Neutrophil (primary cell): ENCODE measurements around the gene CNTN6.

ENCODE experiments used
- H3K27ac ChIP-seq: fragments of 200-600 bp; sonication (generic); 2 replicates; pipeline ENCODE4 v1.5.1; 2016; ENCODE audit warnings: mild to moderate bottlenecking, moderate library complexity
- H3K27me3 ChIP-seq: fragments of 200-600 bp; sonication (generic); 2 replicates; pipeline ENCODE4 v1.6.0; 2016; ENCODE audit warnings: mild to moderate bottlenecking
- H3K36me3 ChIP-seq: fragments of 200-600 bp; sonication (generic); 2 replicates; pipeline ENCODE4 v1.5.1; 2017
- H3K4me1 ChIP-seq, 2 experiments: fragments of 200-600 bp in 1 of 2; sonication (generic) in 1 of 2; 1 replicate in 1 of 2; 2 replicates in 1 of 2; pipeline versions ENCODE4 v1.5.1 to v1.6.1; 2013 to 2016; ENCODE audit warnings: low read depth in 1 of 2, low read length in 1 of 2, mild to moderate bottlenecking in 1 of 2, moderate library complexity in 1 of 2; ENCODE audit not compliant: control insufficient read depth in 1 of 2, insufficient read depth in 1 of 2
- H3K4me3 ChIP-seq, 2 experiments: fragments of 200-600 bp in 1 of 2; sonication (generic) in 1 of 2; 1 replicate in 1 of 2; 2 replicates in 1 of 2; pipeline ENCODE4 v1.5.1; 2013 to 2016; ENCODE audit warnings: low read depth in 1 of 2, low read length in 1 of 2, mild to moderate bottlenecking in 1 of 2, moderate library complexity in 1 of 2
- H3K9me3 ChIP-seq: fragments of 200-600 bp; sonication (generic); 2 replicates; pipeline ENCODE4 v1.5.1; 2016
- TF ChIP-seq, protein P1 (sequence below): fragments of 200-600 bp; sonication (generic); IDR thresholded peaks from 2 replicates; pipeline ENCODE4 v1.5.1; 2016; ENCODE audit warnings: antibody characterized with exemption

Gene CNTN6

DNA sequence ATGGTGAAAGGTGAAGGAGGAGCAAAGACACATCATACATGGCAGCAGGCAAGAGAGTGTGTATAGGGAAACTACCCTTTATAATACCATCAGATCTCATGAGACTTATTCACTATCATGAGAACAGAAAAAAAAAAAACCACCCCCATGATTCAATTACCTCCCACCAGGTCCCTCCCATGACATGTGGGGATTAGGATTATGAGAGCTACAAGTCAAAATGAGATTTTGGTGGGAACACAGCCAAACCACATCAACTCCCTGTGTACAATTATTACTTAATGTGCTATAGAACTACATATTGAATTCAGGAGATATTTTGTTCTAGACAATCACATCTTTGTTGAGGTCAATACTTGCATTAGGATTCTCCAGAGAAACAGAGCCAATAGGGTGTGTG is 313.4 kb downstream of the CNTN6 start:
- Histone ChIP-seq H3K27me3 (no peaks in the 10 kb centered on the region), H3K4me3 (no peak overlapping the region), H3K36me3 (no peaks in the 10 kb centered on the region), H3K27ac (no peak overlapping the region), H3K9me3 (no peaks in the 10 kb centered on the region), H3K4me1 (no peaks in the 10 kb centered on the region)
- TF ChIP-seq, protein P1, sequence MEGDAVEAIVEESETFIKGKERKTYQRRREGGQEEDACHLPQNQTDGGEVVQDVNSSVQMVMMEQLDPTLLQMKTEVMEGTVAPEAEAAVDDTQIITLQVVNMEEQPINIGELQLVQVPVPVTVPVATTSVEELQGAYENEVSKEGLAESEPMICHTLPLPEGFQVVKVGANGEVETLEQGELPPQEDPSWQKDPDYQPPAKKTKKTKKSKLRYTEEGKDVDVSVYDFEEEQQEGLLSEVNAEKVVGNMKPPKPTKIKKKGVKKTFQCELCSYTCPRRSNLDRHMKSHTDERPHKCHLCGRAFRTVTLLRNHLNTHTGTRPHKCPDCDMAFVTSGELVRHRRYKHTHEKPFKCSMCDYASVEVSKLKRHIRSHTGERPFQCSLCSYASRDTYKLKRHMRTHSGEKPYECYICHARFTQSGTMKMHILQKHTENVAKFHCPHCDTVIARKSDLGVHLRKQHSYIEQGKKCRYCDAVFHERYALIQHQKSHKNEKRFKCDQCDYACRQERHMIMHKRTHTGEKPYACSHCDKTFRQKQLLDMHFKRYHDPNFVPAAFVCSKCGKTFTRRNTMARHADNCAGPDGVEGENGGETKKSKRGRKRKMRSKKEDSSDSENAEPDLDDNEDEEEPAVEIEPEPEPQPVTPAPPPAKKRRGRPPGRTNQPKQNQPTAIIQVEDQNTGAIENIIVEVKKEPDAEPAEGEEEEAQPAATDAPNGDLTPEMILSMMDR: no peak

DNA sequence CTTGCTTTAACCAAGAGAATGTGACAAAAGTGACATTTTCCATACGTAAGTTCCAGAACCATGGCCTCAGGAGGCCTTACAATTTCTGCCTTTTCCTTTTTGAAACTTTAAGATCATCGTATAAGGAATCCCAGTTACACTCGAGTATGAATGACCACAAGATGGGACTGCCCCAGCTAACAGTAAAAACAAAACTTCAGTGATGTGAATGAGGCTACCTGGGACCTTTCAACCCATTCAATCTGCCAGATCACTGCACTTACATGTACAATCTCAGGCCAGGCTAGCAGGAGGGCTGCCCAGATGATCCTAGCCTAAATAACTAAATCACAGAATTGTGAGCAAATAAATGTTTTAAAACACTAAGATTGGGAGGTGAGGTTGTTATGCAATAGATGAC is 328.8 kb downstream of the CNTN6 start:
- no peaks in the 10 kb centered on the region for H3K4me1 ChIP-seq
- no peaks in the 10 kb centered on the region for H3K36me3 ChIP-seq
- no peaks in the 10 kb centered on the region for H3K9me3 ChIP-seq
- no peak overlapping the region for H3K27ac ChIP-seq
- H3K27me3 ChIP-seq: no peaks in the 10 kb centered on the region
- TF ChIP-seq, protein P1: no peak
- no peak overlapping the region for H3K4me3 ChIP-seq

GRCh38 chr3:1423566-1424089 is 330.8 kb downstream of the CNTN6 start:
- Histone ChIP-seq H3K27ac (no peak overlapping the region), H3K4me1 (no peaks in the 10 kb centered on the region), H3K36me3 (no peaks in the 10 kb centered on the region), H3K4me3 (no peak overlapping the region), H3K9me3 (no peaks in the 10 kb centered on the region), H3K27me3 (no peaks in the 10 kb centered on the region)
- TF ChIP-seq, protein P1: no peak

- no peak overlapping the region for H3K27ac ChIP-seq
- TF ChIP-seq, protein P1: no peak
- H3K9me3 ChIP-seq: no peaks in the 10 kb centered on the region
- H3K4me1 ChIP-seq: no peaks in the 10 kb centered on the region
- no peaks in the 10 kb centered on the region for H3K36me3 ChIP-seq
- no peak overlapping the region for H3K4me3 ChIP-seq
- H3K27me3 ChIP-seq: no peaks in the 10 kb centered on the region
Observed at GRCh38 chr3:1439395-1439794, 346.6 kb downstream of the CNTN6 start.

GRCh38 chr3:1442271-1442670 is 349.4 kb downstream of the CNTN6 start:
- Histone ChIP-seq H3K4me1 (no peaks in the 10 kb centered on the region), H3K36me3 (no peaks in the 10 kb centered on the region), H3K9me3 (no peaks in the 10 kb centered on the region), H3K4me3 (no peak overlapping the region), H3K27ac (no peak overlapping the region), H3K27me3 (no peaks in the 10 kb centered on the region)
- TF ChIP-seq, protein P1: no peak

- no peaks in the 10 kb centered on the region for H3K4me1 ChIP-seq
- no peak overlapping the region for H3K4me3 ChIP-seq
- H3K27me3 ChIP-seq: no peaks in the 10 kb centered on the region
- no peaks in the 10 kb centered on the region for H3K36me3 ChIP-seq
- TF ChIP-seq, protein P1: no peak
- H3K27ac ChIP-seq: no peak overlapping the region
- H3K9me3 ChIP-seq: no peaks in the 10 kb centered on the region
Observed at GRCh38 chr3:1444195-1444594, 351.4 kb downstream of the CNTN6 start.
